Fibroblast of mammary gland (primary cell): ENCODE results near the gene LIMS1.
A peak's percentile ranks its signal among the peaks of the same experiment; 100 is the strongest.

Experiments used
- DNase-seq: peaks from one replicate; pipeline ENCODE4 v3.0.0-alpha.2; 2010; ENCODE audit warnings: low read depth
- H3K4me3 ChIP-seq: 2 replicates; pipeline ENCODE4 v1.5.1; 2011; ENCODE audit warnings: low read depth, mild to moderate bottlenecking, low read length, moderate library complexity; ENCODE audit not compliant: control insufficient read depth
- CTCF ChIP-seq: conservative IDR thresholded peaks from 2 replicates; pipeline ENCODE4 v1.5.1; 2011; ENCODE audit warnings: low read depth, low read length, inconsistent platforms; ENCODE audit not compliant: control insufficient read depth, insufficient read depth

LIMS1 gene

DNA sequence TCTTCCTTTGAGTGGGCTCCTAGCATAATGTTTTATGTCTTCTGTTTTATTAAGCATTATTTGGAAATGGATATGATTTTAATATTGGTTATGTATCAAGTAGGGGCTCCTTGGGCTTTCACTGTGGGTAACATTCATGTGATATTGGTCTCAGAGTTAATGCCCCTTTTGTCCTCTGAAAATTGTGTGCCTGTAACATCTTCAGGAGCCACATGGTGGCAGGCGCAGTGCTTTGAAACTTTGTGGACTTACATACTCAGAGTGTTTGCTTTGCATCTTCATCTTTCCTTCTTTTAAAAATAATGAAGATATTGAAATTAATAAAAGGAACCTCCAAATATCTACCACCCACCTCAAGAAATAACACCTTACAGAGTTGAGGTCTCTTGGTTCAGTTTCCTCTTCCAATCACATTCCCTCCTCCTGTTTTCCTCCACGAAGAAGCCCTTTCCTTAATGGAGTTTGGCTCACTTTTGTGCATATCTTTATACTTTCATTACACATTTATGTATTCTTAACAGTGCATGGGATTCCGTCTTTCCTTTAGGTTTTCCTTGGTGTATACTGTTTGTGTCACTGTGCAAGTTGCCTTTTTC lies 73.5 kb downstream of the LIMS1 start:
- H3K4me3 ChIP-seq = no peak overlapping the region
- peak; percentile 59 for TF ChIP-seq CTCF
- DNase-seq = peak; percentile 51

DNA sequence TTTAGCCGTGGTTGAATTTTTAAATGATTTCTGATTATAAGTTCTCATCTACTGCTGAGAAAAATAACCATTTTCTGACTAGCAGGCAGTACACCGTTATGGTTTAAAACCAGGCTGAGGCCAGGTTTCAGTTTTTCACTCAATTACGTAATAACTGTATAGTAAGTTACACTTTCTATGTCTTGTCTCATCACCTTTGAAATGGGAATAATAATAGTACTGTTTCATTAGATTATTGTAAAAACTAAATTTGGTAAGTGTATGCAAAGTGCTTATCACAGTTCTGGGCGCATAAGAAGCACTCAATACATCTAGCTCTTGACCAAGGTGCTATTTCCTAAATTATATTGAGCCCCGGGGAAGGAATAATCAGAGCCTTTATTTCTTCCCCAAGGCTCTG lies 76.8 kb downstream of the LIMS1 start:
- no peak for TF ChIP-seq CTCF
- H3K4me3 ChIP-seq = no peak overlapping the region
- DNase-seq = no peak

DNA sequence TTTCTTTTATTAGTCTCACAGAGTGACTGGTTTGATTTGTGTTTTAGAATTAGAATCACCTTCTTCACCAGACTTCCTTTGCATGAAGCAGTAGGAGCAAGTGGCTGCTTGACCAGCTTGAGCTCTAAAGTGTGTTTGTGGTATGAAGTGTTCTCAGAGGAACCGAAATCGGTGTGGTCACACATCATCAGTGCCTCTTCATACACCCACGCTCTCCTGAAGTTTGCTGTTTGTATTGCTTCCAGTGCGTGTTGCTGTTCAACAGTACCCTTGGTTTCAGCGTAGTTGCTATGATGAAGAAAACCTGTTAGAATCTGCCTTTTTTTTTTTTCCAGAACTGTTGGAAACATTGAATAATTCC lies 77.9 kb downstream of the LIMS1 start:
- DNase-seq = peak; percentile 88
- no peak for TF ChIP-seq CTCF
- no peak overlapping the region for H3K4me3 ChIP-seq

DNA sequence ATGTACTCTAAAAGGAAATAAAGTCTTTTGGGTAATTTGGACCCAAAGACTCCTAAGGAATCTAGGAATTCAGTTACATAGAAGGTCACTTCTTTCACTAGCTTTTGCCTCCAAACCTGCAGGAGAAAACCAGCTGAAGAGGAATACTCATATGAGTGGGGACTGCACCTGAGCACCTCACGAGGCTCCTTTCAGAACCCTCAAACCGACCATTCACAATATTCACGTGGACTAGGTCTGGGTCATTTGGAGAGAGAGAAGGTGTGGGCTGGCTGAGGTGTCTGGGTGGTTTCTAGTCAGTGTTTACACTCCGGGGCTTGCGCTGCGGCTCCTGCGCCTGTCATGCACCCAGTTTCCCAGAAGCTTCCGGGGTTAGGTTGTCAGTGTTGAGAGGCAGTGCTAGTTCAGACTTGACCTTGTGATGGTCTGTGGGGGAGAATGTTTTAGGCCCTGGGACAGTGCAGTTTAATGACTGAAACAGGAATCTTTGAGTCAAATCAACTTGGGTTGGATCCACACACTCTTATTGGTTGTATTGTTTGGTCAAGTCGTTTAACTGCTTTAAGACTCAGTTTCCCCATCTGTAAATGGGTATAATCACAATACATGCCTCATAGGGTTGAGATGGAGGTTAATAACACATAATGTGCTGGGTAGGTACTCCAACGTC lies 78.4 kb downstream of the LIMS1 start:
- H3K4me3 ChIP-seq = no peak overlapping the region
- no peak for DNase-seq
- TF ChIP-seq CTCF = no peak

DNA sequence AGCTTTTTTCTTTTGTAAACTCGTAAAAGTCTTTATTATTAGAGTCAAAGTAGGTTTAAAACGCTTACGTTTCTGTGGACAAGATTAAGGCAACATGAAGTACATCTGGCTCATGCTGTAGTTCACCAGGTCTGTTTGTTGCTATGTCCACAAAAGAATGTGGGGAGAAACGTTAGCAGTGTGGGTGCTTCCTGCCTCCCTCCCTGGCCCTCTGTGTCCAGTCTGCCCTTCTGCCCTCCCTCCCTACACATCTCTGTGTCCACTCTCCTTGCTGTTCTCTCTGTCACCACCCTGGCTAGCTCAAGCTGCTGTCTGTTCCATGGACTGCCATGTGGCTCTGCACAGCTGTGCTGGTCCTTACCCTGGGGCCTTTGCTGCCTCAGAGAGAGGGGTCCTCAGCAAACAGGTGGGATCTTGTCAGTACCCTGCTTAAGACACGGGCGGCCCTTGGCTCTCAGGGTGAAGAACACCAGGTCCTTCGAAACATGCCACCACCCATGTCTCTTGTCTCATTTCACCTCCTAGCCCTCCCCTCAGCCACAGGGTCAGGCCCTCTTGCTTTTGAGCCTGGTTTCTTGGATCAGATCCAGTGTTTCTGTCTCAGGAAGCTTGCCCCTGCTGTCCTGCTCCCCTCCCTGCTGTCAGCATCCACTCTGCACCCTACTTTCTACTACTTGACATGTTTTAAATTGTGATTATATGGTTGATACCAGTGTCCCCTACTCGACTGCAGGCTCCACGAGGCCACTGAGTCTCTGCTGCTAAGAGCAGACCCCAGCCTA lies 79.2 kb downstream of the LIMS1 start:
- DNase-seq = no peak
- no peak overlapping the region for H3K4me3 ChIP-seq
- TF ChIP-seq CTCF = no peak

DNA sequence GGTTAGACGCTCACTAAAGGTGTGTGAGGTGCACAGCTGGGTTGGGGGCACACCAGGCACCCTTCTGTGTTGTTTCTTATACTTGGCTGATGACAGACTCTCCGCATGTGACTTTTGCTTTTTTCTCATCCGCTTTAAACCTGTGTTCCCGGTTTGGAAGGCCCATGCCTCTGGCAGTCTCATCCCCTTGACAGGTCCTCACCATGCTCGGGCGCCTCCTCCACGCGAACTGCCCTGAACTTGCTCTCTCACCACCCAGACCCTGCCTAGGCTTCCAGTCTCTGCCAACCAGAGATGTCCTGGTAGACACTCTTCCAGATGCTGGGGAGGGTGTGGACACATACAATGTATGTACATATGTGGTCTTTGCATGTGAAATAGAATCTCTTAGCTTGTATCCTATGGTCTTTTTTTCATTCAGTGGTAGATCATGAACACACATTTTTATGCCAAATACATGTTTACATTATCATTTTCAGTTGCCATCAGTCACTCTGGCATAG lies 79.8 kb downstream of the LIMS1 start:
- H3K4me3 ChIP-seq = no peak overlapping the region
- TF ChIP-seq CTCF = no peak
- no peak for DNase-seq
